Spleen (tissue), 7 donors: Measurements from ENCODE around the gene PPM1M.

Experiments
- CTCF ChIP-seq, 11 experiments: fragments of 200-600 bp in 7 of 11; fragments of 450-650 bp in 4 of 11; sonication (generic) in 4 of 11; IDR thresholded peaks in 8 of 11; conservative IDR thresholded peaks in 3 of 11; 1 replicate in 7 of 11; 2 replicates in 4 of 11; pipeline versions ENCODE4 v1.4.0 to v1.8.0; 2016 to 2021; ENCODE audit warnings: antibody characterized with exemption in 11 of 11, inconsistent platforms in 4 of 11, mild to moderate bottlenecking in 1 of 11
- POLR2A ChIP-seq, 3 donors: fragments of 450-650 bp; IDR thresholded peaks; one replicate each; pipeline ENCODE4 v1.5.1; 2017; ENCODE audit warnings: antibody characterized with exemption in 3 of 3, mild to moderate bottlenecking in 1 of 3
- POLR2AphosphoS5 ChIP-seq, 3 donors: sonication (generic); formaldehyde crosslinking; IDR thresholded peaks; one replicate each; pipeline ENCODE4 v1.5.1; 2017; ENCODE audit warnings: antibody characterized with exemption in 3 of 3
- donor health status: DM: no; HTN: no; CAD: no; lungs with moderate emphysema.
- donor health status: DM: no; HTN: no; CAD: no.
- donor health status: DM: no; HTN: no; CAD: no.

- TF ChIP-seq CTCF (IDR thresholded peaks at IDR 0.05 in 8 of 11, conservative IDR thresholded peaks at IDR 0.05 in 3 of 11) (no peak), POLR2A (IDR thresholded peaks at IDR 0.05) (no peak), POLR2AphosphoS5 (IDR thresholded peaks at IDR 0.05) (no peak)
Measured at GRCh38 chr3:52210037-52210436, 35.5 kb upstream of the PPM1M start.
